HepG2 (cell line): Measurements from ENCODE around the gene ENTPD7. TPM values are rescaled to one million over a fixed set of nuclear protein-coding genes. Genes with fewer than 3 reads are reported as not detected.

ENCODE experiments used
- ARNTL ChIP-seq: sonication (generic); formaldehyde crosslinking; IDR thresholded peaks from 2 replicates; pipeline ENCODE4 v1.4.0; 2020; ENCODE audit warnings: mild to moderate bottlenecking, missing genetic modification reagents
- CCDC6 ChIP-seq: sonication (generic); formaldehyde crosslinking; IDR thresholded peaks from 2 replicates; pipeline ENCODE4 v1.8.1; 2022; ENCODE audit warnings: mild to moderate bottlenecking, missing genetic modification reagents, moderate library complexity
- CENPT ChIP-seq: sonication (generic); formaldehyde crosslinking; IDR thresholded peaks from 2 replicates; pipeline ENCODE4 v1.8.0; 2022; ENCODE audit warnings: low read depth, mild to moderate bottlenecking, moderate library complexity, missing genetic modification reagents
- HBP1 ChIP-seq: IDR thresholded peaks from 2 replicates; pipeline ENCODE4 v1.6.1; 2016; ENCODE audit warnings: low read depth, control low read depth
- IRX3 ChIP-seq: sonication (generic); formaldehyde crosslinking; IDR thresholded peaks from 2 replicates; pipeline ENCODE4 v1.8.1; 2023; ENCODE audit warnings: mild to moderate bottlenecking, low read depth, missing genetic modification reagents, borderline replicate concordance
- NR1H2 ChIP-seq: sonication (generic); formaldehyde crosslinking; IDR thresholded peaks from 2 replicates; pipeline ENCODE4 v1.8.1; 2022; ENCODE audit warnings: low read depth, missing genetic modification reagents, borderline replicate concordance
- PHF20 ChIP-seq: sonication (generic); formaldehyde crosslinking; IDR thresholded peaks from 2 replicates; pipeline ENCODE4 v1.5.0; 2020; ENCODE audit warnings: mild to moderate bottlenecking, missing genetic modification reagents
- SIX1 ChIP-seq: sonication (generic); formaldehyde crosslinking; IDR thresholded peaks from 2 replicates; pipeline ENCODE4 v1.4.0; 2020; ENCODE audit warnings: missing genetic modification reagents, borderline replicate concordance
- ZBTB4 ChIP-seq: sonication (generic); formaldehyde crosslinking; IDR thresholded peaks from 2 replicates; pipeline ENCODE4 v1.4.0; 2020; ENCODE audit warnings: missing genetic modification reagents, mild to moderate bottlenecking, borderline replicate concordance
- ZFAT ChIP-seq: sonication (generic); formaldehyde crosslinking; conservative IDR thresholded peaks from 2 replicates; pipeline ENCODE4 v1.8.1; 2023; ENCODE audit warnings: missing genetic modification reagents, inconsistent platforms
- ZIK1 ChIP-seq: sonication (generic); formaldehyde crosslinking; IDR thresholded peaks from 2 replicates; pipeline ENCODE4 v1.5.0; 2020; ENCODE audit warnings: mild to moderate bottlenecking, low read depth, missing genetic modification reagents, borderline replicate concordance
- ZNF256 ChIP-seq: sonication (generic); formaldehyde crosslinking; conservative IDR thresholded peaks from 2 replicates; pipeline ENCODE4 v1.4.0; 2020; ENCODE audit warnings: missing genetic modification reagents
- ZNF431 ChIP-seq: sonication (generic); formaldehyde crosslinking; IDR thresholded peaks from 2 replicates; pipeline ENCODE4 v1.9.0; 2022; ENCODE audit warnings: missing genetic modification reagents, low read depth, mild to moderate bottlenecking, borderline replicate concordance
- ZNF558 ChIP-seq: sonication (generic); formaldehyde crosslinking; IDR thresholded peaks from 2 replicates; pipeline ENCODE4 v1.9.0; 2022; ENCODE audit warnings: mild to moderate bottlenecking, missing genetic modification reagents, borderline replicate concordance
- ZNF644 ChIP-seq: IDR thresholded peaks from 2 replicates; pipeline ENCODE4 v1.6.1; 2016; ENCODE audit warnings: low read depth
- ZNF674 ChIP-seq: sonication (generic); formaldehyde crosslinking; IDR thresholded peaks from 2 replicates; pipeline ENCODE4 v1.5.0; 2020; ENCODE audit warnings: low read depth, mild to moderate bottlenecking, missing genetic modification reagents
- ZNF841 ChIP-seq: sonication (generic); formaldehyde crosslinking; IDR thresholded peaks from 2 replicates; pipeline ENCODE4 v1.8.1; 2023; ENCODE audit warnings: missing genetic modification reagents, borderline replicate concordance
- ZSCAN20 ChIP-seq: sonication (generic); formaldehyde crosslinking; IDR thresholded peaks from 2 replicates; pipeline ENCODE4 v1.4.0; 2020; ENCODE audit warnings: missing genetic modification reagents, mild to moderate bottlenecking, borderline replicate concordance
- polyA plus RNA-seq, 8 experiments: library from polyadenylated mRNA; depleted of rRNA in 3 of 8; stranded (reverse) in 7 of 8; unstranded in 1 of 8; fragments of >200 nt; fragmentation: Illumina TruSeq in 4 of 8; extraction: Trizol in 4 of 8; gene quantifications; 2 replicates each; pipeline versions ENCODE4 v1.2.1 to v1.2.3, GENCODE V29; 2011 to 2016; ENCODE audit warnings: low read depth in 4 of 8, missing spikeins in 1 of 8, mixed read lengths in 1 of 8; ENCODE audit not compliant: insufficient read depth in 1 of 8
- total RNA-seq, 5 experiments: library from RNA; depleted of rRNA; stranded (reverse); fragments of >200 nt; fragmentation: Illumina TruSeq; extraction: Trizol; gene quantifications; 2 replicates each; pipeline ENCODE4 v1.2.3, GENCODE V29; 2016; ENCODE audit warnings: low read depth in 1 of 5
- TF ChIP-seq, protein P1 (sequence below): sonication (generic); formaldehyde crosslinking; IDR thresholded peaks from 2 replicates; pipeline ENCODE4 v1.4.0; 2020; ENCODE audit warnings: low read depth, missing genetic modification reagents

Gene ENTPD7
- total and polyA plus RNA-seq, 2 of the 13 experiments (the other 11 are each of a cell fraction or from before 2014, with no cell fraction given), result 7.6 to 36.5 TPM

- TF ChIP-seq ZBTB4 (CRISPR knock-in tag), result no peak
- TF ChIP-seq ZIK1, result no peak
- TF ChIP-seq SIX1 (CRISPR knock-in tag), result no peak
- TF ChIP-seq NR1H2 (CRISPR knock-in tag), result no peak
- no peak for TF ChIP-seq ZNF558 (CRISPR knock-in tag)
- TF ChIP-seq ZFAT, result no peak
- TF ChIP-seq ZNF644 (CRISPR knock-in tag), result no peak
- TF ChIP-seq CCDC6 (CRISPR knock-in tag), result no peak
- 0 out of 2 replicates have a peak, but pooled peaks have one; percentile 3 for TF ChIP-seq ZNF674
- TF ChIP-seq ZNF256 (CRISPR knock-in tag), result no peak; the same call in 1 of the 2 replicates
- TF ChIP-seq PHF20 (CRISPR knock-in tag), result no peak
- TF ChIP-seq CENPT, result peak; percentile 26; the same call in 1 of the 2 replicates
- peak; percentile 50; the same call in 1 of the 2 replicates for TF ChIP-seq ZSCAN20
- no peak for TF ChIP-seq ARNTL (CRISPR knock-in tag)
- no peak for TF ChIP-seq ZNF431 (CRISPR knock-in tag)
- TF ChIP-seq HBP1 (CRISPR knock-in tag), result no peak
- TF ChIP-seq ZNF841 (CRISPR knock-in tag), result no peak
- TF ChIP-seq IRX3 (CRISPR knock-in tag), result no peak; the same call in 1 of the 2 replicates
- TF ChIP-seq, protein P1, sequence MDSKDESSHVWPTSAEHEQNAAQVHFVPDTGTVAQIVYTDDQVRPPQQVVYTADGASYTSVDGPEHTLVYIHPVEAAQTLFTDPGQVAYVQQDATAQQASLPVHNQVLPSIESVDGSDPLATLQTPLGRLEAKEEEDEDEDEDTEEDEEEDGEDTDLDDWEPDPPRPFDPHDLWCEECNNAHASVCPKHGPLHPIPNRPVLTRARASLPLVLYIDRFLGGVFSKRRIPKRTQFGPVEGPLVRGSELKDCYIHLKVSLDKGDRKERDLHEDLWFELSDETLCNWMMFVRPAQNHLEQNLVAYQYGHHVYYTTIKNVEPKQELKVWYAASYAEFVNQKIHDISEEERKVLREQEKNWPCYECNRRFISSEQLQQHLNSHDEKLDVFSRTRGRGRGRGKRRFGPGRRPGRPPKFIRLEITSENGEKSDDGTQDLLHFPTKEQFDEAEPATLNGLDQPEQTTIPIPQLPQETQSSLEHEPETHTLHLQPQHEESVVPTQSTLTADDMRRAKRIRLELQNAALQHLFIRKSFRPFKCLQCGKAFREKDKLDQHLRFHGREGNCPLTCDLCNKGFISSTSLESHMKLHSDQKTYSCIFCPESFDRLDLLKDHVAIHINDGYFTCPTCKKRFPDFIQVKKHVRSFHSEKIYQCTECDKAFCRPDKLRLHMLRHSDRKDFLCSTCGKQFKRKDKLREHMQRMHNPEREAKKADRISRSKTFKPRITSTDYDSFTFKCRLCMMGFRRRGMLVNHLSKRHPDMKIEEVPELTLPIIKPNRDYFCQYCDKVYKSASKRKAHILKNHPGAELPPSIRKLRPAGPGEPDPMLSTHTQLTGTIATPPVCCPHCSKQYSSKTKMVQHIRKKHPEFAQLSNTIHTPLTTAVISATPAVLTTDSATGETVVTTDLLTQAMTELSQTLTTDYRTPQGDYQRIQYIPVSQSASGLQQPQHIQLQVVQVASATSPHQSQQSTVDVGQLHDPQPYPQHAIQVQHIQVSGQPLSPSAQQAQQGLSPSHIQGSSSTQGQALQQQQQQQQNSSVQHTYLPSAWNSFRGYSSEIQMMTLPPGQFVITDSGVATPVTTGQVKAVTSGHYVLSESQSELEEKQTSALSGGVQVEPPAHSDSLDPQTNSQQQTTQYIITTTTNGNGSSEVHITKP, result no peak
Observed at GRCh38 chr10:99621454-99622251, 37.7 kb upstream of the ENTPD7 start (continued).
